PC-3 (cell line): Measurements from ENCODE around the gene TXNIP.

Experiments used
- EZH2phosphoT487 ChIP-seq: fragments of 300-600 bp; sonication (generic); IDR thresholded peaks from 2 replicates; pipeline ENCODE4 v1.6.1; 2018; ENCODE audit warnings: mild to moderate bottlenecking, antibody characterized with exemption, low read length, borderline replicate concordance
- TF ChIP-seq, protein P1 (sequence below): fragments of 300-600 bp; sonication (generic); conservative IDR thresholded peaks from 2 replicates; pipeline ENCODE4 v1.5.1; 2017; ENCODE audit warnings: antibody characterized with exemption, low read depth, mild to moderate bottlenecking, low read length

- TF ChIP-seq, protein P1, sequence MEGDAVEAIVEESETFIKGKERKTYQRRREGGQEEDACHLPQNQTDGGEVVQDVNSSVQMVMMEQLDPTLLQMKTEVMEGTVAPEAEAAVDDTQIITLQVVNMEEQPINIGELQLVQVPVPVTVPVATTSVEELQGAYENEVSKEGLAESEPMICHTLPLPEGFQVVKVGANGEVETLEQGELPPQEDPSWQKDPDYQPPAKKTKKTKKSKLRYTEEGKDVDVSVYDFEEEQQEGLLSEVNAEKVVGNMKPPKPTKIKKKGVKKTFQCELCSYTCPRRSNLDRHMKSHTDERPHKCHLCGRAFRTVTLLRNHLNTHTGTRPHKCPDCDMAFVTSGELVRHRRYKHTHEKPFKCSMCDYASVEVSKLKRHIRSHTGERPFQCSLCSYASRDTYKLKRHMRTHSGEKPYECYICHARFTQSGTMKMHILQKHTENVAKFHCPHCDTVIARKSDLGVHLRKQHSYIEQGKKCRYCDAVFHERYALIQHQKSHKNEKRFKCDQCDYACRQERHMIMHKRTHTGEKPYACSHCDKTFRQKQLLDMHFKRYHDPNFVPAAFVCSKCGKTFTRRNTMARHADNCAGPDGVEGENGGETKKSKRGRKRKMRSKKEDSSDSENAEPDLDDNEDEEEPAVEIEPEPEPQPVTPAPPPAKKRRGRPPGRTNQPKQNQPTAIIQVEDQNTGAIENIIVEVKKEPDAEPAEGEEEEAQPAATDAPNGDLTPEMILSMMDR: no peak
- no peak for TF ChIP-seq EZH2phosphoT487
Measured at GRCh38 chr1:145947551-145947950, 48.8 kb downstream of the TXNIP start.
